ENCODE data around the gene RERE.

GRCh38 chr1:8472668-8473067 lies 344.8 kb downstream of the RERE start:
- TF ChIP-seq CTCF (IDR thresholded peaks at IDR 0.05; ENCODE audit: poor library complexity): no peak
- TF ChIP-seq EZH2 (IDR thresholded peaks at IDR 0.05; ENCODE audit: borderline replicate concordance): no peak
- TF ChIP-seq EZH2phosphoT487 (IDR thresholded peaks at IDR 0.05; ENCODE audit: low read depth, severe bottlenecking, unreplicated experiment): no peak

All from hepatocyte (in vitro differentiated cells).